HepG2 (cell line): ENCODE data around the gene SERPINA6. TPM values are rescaled to one million over a fixed set of nuclear protein-coding genes. Genes with fewer than 3 reads are reported as not detected.

Experiments used
- ATAC-seq: fragments of 200-7000 bp; cut with Tn5 transposase; 3 replicates; pipeline ENCODE4 v1.9.1; 2020; ENCODE audit warnings: mild to moderate bottlenecking, moderate library complexity
- BruUV-seq: library from RNA; stranded (reverse); fragments of 400-500 nt; replicated peaks from 2 replicates; lab custom pipeline; 2021; lab: Mats Ljungman, UMichigan
- CTCF ChIA-PET: fragments of 300-600 bp; formaldehyde crosslinking; extraction: SDS; loops from one replicate; lab custom pipeline; 2021; ENCODE audit warnings: low total read pairs, inconsistent platforms, low intra/inter-chr PET ratio; lab: Yijun Ruan, JAX
- POLR2A ChIA-PET: fragments of 350-600 bp; sonication (Branson Sonifier 250); formaldehyde crosslinking; loops from one replicate; lab custom pipeline; 2020; ENCODE audit warnings: antibody characterized with exemption, inconsistent platforms; lab: Yijun Ruan, JAX
- DNase-seq: peaks from one replicate; pipeline ENCODE4 v3.0.0-alpha.2; 2015; ENCODE audit warnings: low spot score
- FAIRE-seq: peaks from 3 replicates; lab custom pipeline; 2011; peaks lifted over from hg19 to GRCh38; lab: Jason Lieb, UNC
- H2AFZ ChIP-seq: one replicate; pipeline ENCODE4 v1.6.1; 2011; ENCODE audit warnings: low read length, inconsistent platforms
- H3K27ac ChIP-seq: fragments of 300-600 bp; 3 replicates; pipeline ENCODE4 v1.8.0; 2011; ENCODE audit warnings: mixed run types, mild to moderate bottlenecking, mixed read lengths, low read length, inconsistent platforms; ENCODE audit not compliant: insufficient read depth; ENCODE audit errors: extremely low read length
- H3K27me3 ChIP-seq, 2 experiments: fragments of 200-600 bp in 1 of 2; 2 replicates in 1 of 2; 3 replicates in 1 of 2; pipeline versions ENCODE4 v1.6.0 to v1.8.0; 2011; ENCODE audit warnings: low read length in 2 of 2, mild to moderate bottlenecking in 2 of 2, moderate library complexity in 2 of 2, inconsistent platforms in 1 of 2; ENCODE audit not compliant: insufficient read depth in 2 of 2, control insufficient read depth in 1 of 2
- H3K36me3 ChIP-seq, 2 experiments: fragments of 200-600 bp in 1 of 2; replicated peaks in 1 of 2; 2 replicates in 1 of 2; 3 replicates in 1 of 2; pipeline versions ENCODE4 v1.5.1 to v1.8.0; 2011; ENCODE audit warnings: low read length in 2 of 2, inconsistent platforms in 1 of 2; ENCODE audit not compliant: insufficient read depth in 2 of 2, control insufficient read depth in 1 of 2
- H3K4me1 ChIP-seq: 2 replicates; pipeline ENCODE4 v1.5.1; 2012; ENCODE audit warnings: low read length, inconsistent platforms; ENCODE audit not compliant: insufficient read depth
- H3K4me2 ChIP-seq: 2 replicates; pipeline ENCODE4 v1.6.0; 2011; ENCODE audit warnings: low read depth, low read length, inconsistent platforms
- H3K4me3 ChIP-seq, 3 experiments: fragments of 200-600 bp in 1 of 3; sonication (generic), shearing (Covaris generic) in 1 of 3; replicated peaks in 1 of 3; 2 replicates each; pipeline ENCODE4 v1.5.1; 2011 to 2016; ENCODE audit warnings: low read length in 3 of 3, inconsistent platforms in 2 of 3, low read depth in 2 of 3, mild to moderate bottlenecking in 2 of 3, control low read depth in 1 of 3, mixed read lengths in 1 of 3; ENCODE audit not compliant: insufficient read depth in 1 of 3
- H3K79me2 ChIP-seq: one replicate; pipeline ENCODE4 v1.6.1; 2011; ENCODE audit warnings: low read length, inconsistent platforms; ENCODE audit not compliant: insufficient read depth
- H3K9ac ChIP-seq: 2 replicates; pipeline ENCODE4 v1.6.0; 2011; ENCODE audit warnings: mild to moderate bottlenecking, low read depth, low read length, inconsistent platforms; ENCODE audit not compliant: insufficient read depth
- H3K9me3 ChIP-seq: 2 replicates; pipeline ENCODE4 v1.5.1; 2012; ENCODE audit warnings: mild to moderate bottlenecking, low read length
- H4K20me1 ChIP-seq: 2 replicates; pipeline ENCODE4 v1.6.0; 2011; ENCODE audit warnings: inconsistent platforms, mild to moderate bottlenecking, low read length, moderate library complexity; ENCODE audit not compliant: insufficient read depth
- ARID5B ChIP-seq: IDR thresholded peaks from 2 replicates; pipeline ENCODE4 v1.4.0; 2020; ENCODE audit warnings: mild to moderate bottlenecking, missing genetic modification reagents
- ATF3 ChIP-seq: sonication (generic); formaldehyde crosslinking; IDR thresholded peaks from 2 replicates; pipeline ENCODE4 v1.4.0; 2020; ENCODE audit warnings: missing genetic modification reagents
- ELF3 ChIP-seq: IDR thresholded peaks from 2 replicates; pipeline ENCODE4 v1.6.1; 2016; ENCODE audit warnings: missing genetic modification reagents, missing compliant biosample characterization
- FOSL1 ChIP-seq: sonication (generic); formaldehyde crosslinking; IDR thresholded peaks from 2 replicates; pipeline ENCODE4 v1.9.0; 2021; ENCODE audit warnings: missing genetic modification reagents, borderline replicate concordance
- FOSL2 ChIP-seq: sonication (generic); formaldehyde crosslinking; IDR thresholded peaks from 2 replicates; pipeline ENCODE4 v1.4.0; 2020; ENCODE audit warnings: missing genetic modification reagents
- FOXA3 ChIP-seq: IDR thresholded peaks from 2 replicates; pipeline ENCODE4 v1.6.1; 2016; ENCODE audit warnings: missing genetic modification reagents, missing compliant biosample characterization
- GATA4 ChIP-seq: sonication (generic); IDR thresholded peaks from 2 replicates; pipeline ENCODE4 v1.6.1; 2016; ENCODE audit warnings: antibody characterized with exemption, low read depth, borderline replicate concordance
- HMG20A ChIP-seq: IDR thresholded peaks from 2 replicates; pipeline ENCODE4 v1.6.1; 2016; ENCODE audit warnings: borderline replicate concordance
- JUNB ChIP-seq: sonication (generic); formaldehyde crosslinking; IDR thresholded peaks from 2 replicates; pipeline ENCODE4 v1.8.0; 2022; ENCODE audit warnings: missing genetic modification reagents, mild to moderate bottlenecking, borderline replicate concordance
- SAP130 ChIP-seq: IDR thresholded peaks from 2 replicates; pipeline ENCODE4 v1.6.1; 2016; ENCODE audit warnings: low read depth
- ZNF263 ChIP-seq: sonication (generic); formaldehyde crosslinking; IDR thresholded peaks from 2 replicates; pipeline ENCODE4 v1.4.0; 2020; ENCODE audit warnings: missing genetic modification reagents
- ZNF556 ChIP-seq: sonication (generic); formaldehyde crosslinking; IDR thresholded peaks from 2 replicates; pipeline ENCODE4 v1.4.0; 2020; ENCODE audit warnings: mild to moderate bottlenecking, missing genetic modification reagents, borderline replicate concordance
- ZNF567 ChIP-seq: sonication (generic); formaldehyde crosslinking; IDR thresholded peaks from 2 replicates; pipeline ENCODE4 v1.8.1; 2023; ENCODE audit warnings: mild to moderate bottlenecking, missing genetic modification reagents, borderline replicate concordance
- ZNF644 ChIP-seq: IDR thresholded peaks from 2 replicates; pipeline ENCODE4 v1.6.1; 2016; ENCODE audit warnings: low read depth
- ZNF781 ChIP-seq: sonication (generic); formaldehyde crosslinking; IDR thresholded peaks from 2 replicates; pipeline ENCODE4 v1.5.1; 2020; ENCODE audit warnings: borderline replicate concordance, mild to moderate bottlenecking, missing genetic modification reagents; ENCODE audit errors: not compliant biosample characterization
- WGBS: methylation state at CpG from one replicate; pipeline ENCODE4 v1.1.6; 2017; ENCODE audit warnings: low lambda C conversion rate; 5-methylcytosine and 5-hydroxymethylcytosine counted together
- in situ Hi-C: cut with HindIII; loops from 2 replicates; pipeline ENCODE4 v1.10.0; 2017; ENCODE audit warnings: low pct_unique_long_range_greater_than_20kb; ENCODE audit not compliant: extremely low pct_ligation_motif_present
- intact Hi-C: fragments of 100-400 bp; cut with micrococcal nuclease; formaldehyde crosslinking; loops from one replicate; pipeline ENCODE4 v1.10.0; 2022; ENCODE audit not compliant: unreplicated experiment
- polyA plus RNA-seq, 8 experiments: library from polyadenylated mRNA; depleted of rRNA in 3 of 8; stranded (reverse) in 7 of 8; unstranded in 1 of 8; fragments of >200 nt; fragmentation: Illumina TruSeq in 4 of 8; extraction: Trizol in 4 of 8; gene quantifications; 2 replicates each; pipeline versions ENCODE4 v1.2.1 to v1.2.3, GENCODE V29; 2011 to 2016; ENCODE audit warnings: low read depth in 4 of 8, missing spikeins in 1 of 8, mixed read lengths in 1 of 8; ENCODE audit not compliant: insufficient read depth in 1 of 8
- total RNA-seq, 5 experiments: library from RNA; depleted of rRNA; stranded (reverse); fragments of >200 nt; fragmentation: Illumina TruSeq; extraction: Trizol; gene quantifications; 2 replicates each; pipeline ENCODE4 v1.2.3, GENCODE V29; 2016; ENCODE audit warnings: low read depth in 1 of 5
- TF ChIP-seq, protein P1 (sequence below): sonication (generic); formaldehyde crosslinking; IDR thresholded peaks from 2 replicates; pipeline ENCODE4 v1.5.0; 2020; ENCODE audit warnings: missing genetic modification reagents

The SERPINA6 gene
- total and polyA plus RNA-seq, 2 of the 13 experiments (the other 11 are each of a cell fraction or from before 2014, with no cell fraction given) = 260 to 333 TPM

DNA sequence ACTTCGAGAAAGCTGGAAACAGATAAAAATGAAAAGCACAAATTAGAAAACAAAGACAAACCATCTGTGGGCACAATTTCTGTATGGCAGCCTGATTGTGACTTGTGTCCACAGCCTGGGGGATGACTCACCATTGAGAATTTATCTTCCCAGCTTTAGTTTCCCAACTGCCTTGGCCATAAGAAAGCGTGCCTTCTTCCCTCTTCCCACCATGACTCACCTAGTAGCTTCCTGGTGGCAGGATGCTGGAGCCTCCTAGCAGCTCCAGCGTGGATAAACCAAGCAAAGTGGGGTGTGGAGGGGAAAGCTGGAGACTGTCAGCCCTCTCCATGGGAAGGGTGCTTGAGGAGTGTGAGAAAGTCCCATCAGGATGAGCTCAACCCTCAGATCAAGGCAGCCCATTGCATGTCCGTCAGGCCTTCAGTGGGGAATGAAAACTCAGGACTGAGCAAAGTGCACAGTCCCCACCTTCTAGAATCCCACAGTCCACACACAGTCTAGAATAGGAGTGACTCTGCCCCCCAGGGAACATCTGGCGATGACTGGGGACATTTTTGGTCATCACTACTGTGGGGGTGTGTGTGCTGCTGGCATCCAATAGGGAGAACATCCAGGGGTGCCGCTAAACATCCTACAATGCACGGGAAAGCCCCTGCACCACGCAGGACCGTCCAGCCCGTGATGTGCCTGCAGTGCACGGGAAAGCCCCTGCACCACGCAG lies 22.4 kb upstream of the SERPINA6 start:
- Histone ChIP-seq H2AFZ (no peak overlapping the region), H3K9me3 (no peaks in the 10 kb centered on the region), H3K4me2 (peak overlapping the region; percentile 13; the same call in 1 of the 2 replicates), H3K36me3 (no peaks in the 10 kb centered on the region), H3K79me2 (no peaks in the 10 kb centered on the region), H3K27me3 (no peaks in the 10 kb centered on the region; a peak in 1 of 5 replicates), H4K20me1 (no peaks in the 10 kb centered on the region), H3K4me1 (peaks cover 94% of the 10 kb centered on the region), H3K27ac (no peak overlapping the region), H3K9ac (no peak overlapping the region), H3K4me3 (no peak overlapping the region)
- intact Hi-C loops = loop anchor here (1.0 kb wide), 1 partner anchor 32 kb away; no protein-coding TSS in a partner anchor
- TF ChIP-seq GATA4 (no peak), ZNF556 (no peak), ZNF567 (CRISPR knock-in tag) (no peak), ZNF781 (no peak), FOXA3 (CRISPR knock-in tag) (peak; percentile 41; the same call in 1 of the 2 replicates), ATF3 (CRISPR knock-in tag) (peak; percentile 52; the same call in 1 of the 2 replicates), ARID5B (CRISPR knock-in tag) (peak; percentile 37; the same call in 1 of the 2 replicates), JUNB (peak; percentile 33; the same call in 1 of the 2 replicates), SAP130 (CRISPR knock-in tag) (peak; percentile 40; the same call in 1 of the 2 replicates), FOSL2 (peak; percentile 96), ELF3 (CRISPR knock-in tag) (peak; percentile 59), ZNF644 (CRISPR knock-in tag) (peak; percentile 81; the same call in 1 of the 2 replicates), ZNF263 (CRISPR knock-in tag) (0 out of 2 replicates have a peak, but pooled peaks have one; percentile 30), FOSL1 (CRISPR knock-in tag) (peak; percentile 60), HMG20A (CRISPR knock-in tag) (peak; percentile 31; the same call in 1 of the 2 replicates)
- TF ChIP-seq, protein P1, sequence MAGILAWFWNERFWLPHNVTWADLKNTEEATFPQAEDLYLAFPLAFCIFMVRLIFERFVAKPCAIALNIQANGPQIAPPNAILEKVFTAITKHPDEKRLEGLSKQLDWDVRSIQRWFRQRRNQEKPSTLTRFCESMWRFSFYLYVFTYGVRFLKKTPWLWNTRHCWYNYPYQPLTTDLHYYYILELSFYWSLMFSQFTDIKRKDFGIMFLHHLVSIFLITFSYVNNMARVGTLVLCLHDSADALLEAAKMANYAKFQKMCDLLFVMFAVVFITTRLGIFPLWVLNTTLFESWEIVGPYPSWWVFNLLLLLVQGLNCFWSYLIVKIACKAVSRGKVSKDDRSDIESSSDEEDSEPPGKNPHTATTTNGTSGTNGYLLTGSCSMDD (CRISPR knock-in tag) = no peak
- ATAC-seq (no peak), DNase-seq (peak; percentile 68), FAIRE-seq (no peak)
- BruUV-seq = no TSS peak
- in situ Hi-C loops = no loop called here
- 38% methylated on average over 3 of the region's 12 CpGs for WGBS
- ChIA-PET POLR2A (interaction anchor here (0.8 to 2.0 kb wide), 7 partner anchors 10 to 254 kb away, joined by 4 to 7 read pairs (median 5); partner anchors contain the start of genes SERPINA1, SERPINA10 and SERPINA6), CTCF (no interaction called here)
